ENCODE data around the gene FOXP1. TPM values are rescaled to one million over a fixed set of nuclear protein-coding genes. Genes with fewer than 3 reads are reported as not detected.

Gene FOXP1
- total RNA-seq, 1 experiment from 2014 or later, result 24.8 TPM

DNA sequence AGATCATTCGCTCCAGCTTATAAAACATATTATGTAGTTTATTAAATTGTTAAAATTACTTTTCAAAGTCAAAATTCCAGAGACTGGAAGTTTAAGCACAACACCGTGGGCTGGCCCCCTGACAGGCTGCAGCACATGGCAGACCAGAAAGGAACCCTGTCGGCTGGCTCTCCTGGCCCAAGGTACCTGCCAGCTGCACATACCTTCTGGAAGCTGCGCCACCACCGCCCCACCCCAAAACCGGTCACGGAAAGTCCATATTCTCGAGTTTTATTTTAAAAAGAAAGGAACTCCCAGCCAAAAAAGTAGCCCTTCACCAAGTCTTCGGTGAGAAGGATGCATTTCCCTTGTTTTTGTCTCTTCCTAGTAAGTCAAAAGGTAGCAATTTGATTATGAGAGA lies 94.6 kb downstream of the FOXP1 start:
- Histone ChIP-seq H3K4me1 (no peaks in the 10 kb centered on the region), H3K9me3 (replicated peaks) (no peaks in the 10 kb centered on the region), H3K36me3 (no peaks in the 10 kb centered on the region), H3K27ac (no peak overlapping the region), H3K4me3 (no peak overlapping the region), H3K27me3 (no peaks in the 10 kb centered on the region)
- no peak for DNase-seq

DNA sequence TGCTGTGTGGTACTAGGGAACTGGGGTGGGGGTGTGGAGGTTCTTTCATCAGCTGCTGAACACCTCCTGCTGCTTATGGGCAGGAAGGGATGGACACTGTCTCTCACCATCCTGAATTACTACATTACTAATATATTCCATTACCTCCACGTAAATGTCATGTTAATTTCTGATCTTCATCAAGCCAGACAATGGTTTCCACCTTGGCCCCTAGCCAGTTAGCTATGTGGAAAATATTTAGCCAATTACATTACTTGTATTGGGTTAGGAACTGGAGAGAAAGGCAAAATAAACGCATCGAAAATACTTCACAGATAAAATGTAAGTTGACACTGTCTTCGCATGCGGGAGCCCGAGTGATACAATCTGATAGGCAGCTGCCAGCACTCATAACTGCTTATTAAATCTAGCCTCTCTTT lies 95.1 kb downstream of the FOXP1 start:
- Histone ChIP-seq H3K4me3 (no peak overlapping the region), H3K9me3 (replicated peaks) (no peaks in the 10 kb centered on the region), H3K27me3 (no peaks in the 10 kb centered on the region), H3K27ac (no peak overlapping the region), H3K36me3 (no peaks in the 10 kb centered on the region), H3K4me1 (no peaks in the 10 kb centered on the region)
- no peak for DNase-seq

DNA sequence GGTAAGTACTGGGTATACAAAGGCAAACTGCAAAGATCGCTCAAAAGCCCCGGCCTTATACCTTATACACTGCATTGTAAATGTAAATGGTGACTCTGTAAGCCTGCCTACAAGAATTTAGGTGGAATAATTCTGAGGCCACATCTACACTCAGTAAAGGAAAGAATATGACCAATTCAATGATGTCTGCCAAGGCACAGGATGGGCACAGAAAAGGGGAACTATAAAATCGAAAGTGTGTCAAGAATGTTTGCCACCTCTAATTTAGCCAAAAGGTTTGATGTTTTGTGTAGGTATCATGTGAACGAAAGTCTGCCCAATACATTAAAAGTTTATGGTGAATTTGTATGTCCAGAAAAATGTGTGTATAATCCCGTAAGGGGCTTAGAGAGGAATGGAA lies 96.1 kb downstream of the FOXP1 start:
- H3K27ac ChIP-seq, result no peak overlapping the region
- no peaks in the 10 kb centered on the region for H3K27me3 ChIP-seq
- no peaks in the 10 kb centered on the region for H3K4me1 ChIP-seq
- no peak overlapping the region for H3K4me3 ChIP-seq
- no peak for DNase-seq
- no peaks in the 10 kb centered on the region for H3K36me3 ChIP-seq
- no peaks in the 10 kb centered on the region for H3K9me3 ChIP-seq (replicated peaks)

DNA sequence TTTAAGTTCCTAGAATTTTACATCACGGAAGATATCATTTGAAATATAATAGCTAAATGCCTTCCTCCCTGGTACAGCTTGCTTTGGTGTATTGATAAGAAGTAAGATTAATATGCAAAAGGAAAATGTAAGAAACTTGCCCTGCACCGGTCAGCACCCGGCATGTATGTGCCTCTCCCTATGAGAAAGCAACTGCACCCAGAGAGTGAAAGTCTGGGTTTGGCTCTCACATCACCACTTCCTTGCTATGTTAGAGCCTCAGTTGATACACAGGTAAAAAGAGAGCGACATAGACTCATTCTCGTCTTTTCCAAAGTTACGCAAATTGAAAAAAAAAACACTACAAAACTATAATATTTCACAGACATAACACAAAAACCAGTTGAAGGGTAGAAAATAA lies 96.7 kb downstream of the FOXP1 start:
- Histone ChIP-seq H3K36me3 (no peaks in the 10 kb centered on the region), H3K27ac (no peak overlapping the region), H3K9me3 (replicated peaks) (no peaks in the 10 kb centered on the region)

DNA sequence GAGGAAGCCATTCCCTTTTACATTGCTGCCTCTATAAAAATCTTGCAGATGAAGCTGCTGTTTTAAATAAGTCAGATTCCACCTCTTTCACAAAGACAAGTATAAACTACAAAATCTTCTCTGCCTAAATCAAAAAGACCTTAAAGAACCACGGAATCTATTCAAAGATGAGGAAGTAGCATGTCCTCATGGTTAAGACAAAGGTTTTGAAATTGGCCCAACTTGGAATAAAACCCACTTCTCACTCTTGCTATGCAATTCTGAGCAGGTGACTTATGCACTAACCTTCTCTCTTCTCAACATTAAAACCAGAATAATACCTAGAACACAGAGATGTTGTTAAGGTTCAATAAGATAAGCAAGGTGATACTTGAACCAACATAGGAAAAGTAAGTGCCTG lies 97.6 kb downstream of the FOXP1 start:
- no peaks in the 10 kb centered on the region for H3K4me1 ChIP-seq
- no peaks in the 10 kb centered on the region for H3K27me3 ChIP-seq
- H3K36me3 ChIP-seq, result no peaks in the 10 kb centered on the region
- DNase-seq, result no peak
- H3K4me3 ChIP-seq, result no peak overlapping the region
- H3K9me3 ChIP-seq (replicated peaks), result no peaks in the 10 kb centered on the region
- H3K27ac ChIP-seq, result no peak overlapping the region

More for the DNA sequence above, 96.7 kb downstream of the FOXP1 start:
- Histone ChIP-seq H3K27me3 (no peaks in the 10 kb centered on the region), H3K4me1 (no peaks in the 10 kb centered on the region), H3K4me3 (no peak overlapping the region)
- DNase-seq, result no peak

DNA sequence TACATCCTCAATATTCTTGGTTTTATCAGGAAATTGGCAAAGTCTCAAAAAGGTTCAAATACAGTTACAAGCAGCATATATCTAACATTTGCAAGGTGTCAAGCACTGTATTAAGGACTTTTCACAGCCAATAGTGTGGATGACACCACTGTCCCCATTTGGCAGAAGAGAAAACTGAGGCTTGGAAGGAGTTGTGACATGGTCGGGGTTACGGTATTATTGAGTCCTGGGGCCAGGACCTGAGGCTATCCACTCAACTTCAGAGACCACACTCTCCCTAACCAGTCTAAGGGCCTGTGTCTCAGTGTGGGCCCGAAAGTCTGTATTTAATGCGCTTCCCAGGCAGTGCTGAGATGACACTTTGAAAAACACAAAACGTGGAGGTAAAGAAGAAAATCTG lies 99.1 kb downstream of the FOXP1 start:
- H3K36me3 ChIP-seq, result no peaks in the 10 kb centered on the region
- H3K4me1 ChIP-seq, result no peaks in the 10 kb centered on the region
- H3K27me3 ChIP-seq, result no peaks in the 10 kb centered on the region
- H3K27ac ChIP-seq, result no peak overlapping the region
- no peaks in the 10 kb centered on the region for H3K9me3 ChIP-seq (replicated peaks)
- no peak overlapping the region for H3K4me3 ChIP-seq
- no peak for DNase-seq

DNA sequence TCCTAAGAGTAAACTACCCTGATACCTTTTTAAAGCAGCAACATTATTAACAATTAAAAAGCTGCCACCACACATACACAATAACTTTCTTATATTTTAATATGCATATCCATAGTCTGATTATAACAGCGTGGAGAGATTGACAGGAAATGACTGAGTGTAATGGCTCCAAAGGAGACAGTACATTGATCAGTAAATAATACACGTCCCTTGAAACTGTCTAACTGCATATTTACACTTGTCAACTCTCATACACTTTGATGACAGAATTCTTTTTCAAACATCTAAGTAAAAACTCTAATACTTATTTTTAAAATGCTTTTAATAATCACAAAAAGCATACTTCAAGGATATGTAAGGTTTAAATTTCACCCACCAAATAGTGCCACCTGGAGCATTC lies 99.5 kb downstream of the FOXP1 start:
- Histone ChIP-seq H3K4me1 (no peaks in the 10 kb centered on the region), H3K9me3 (replicated peaks) (no peaks in the 10 kb centered on the region), H3K27ac (no peak overlapping the region), H3K4me3 (no peak overlapping the region), H3K36me3 (no peaks in the 10 kb centered on the region), H3K27me3 (no peaks in the 10 kb centered on the region)
- no peak for DNase-seq

DNA sequence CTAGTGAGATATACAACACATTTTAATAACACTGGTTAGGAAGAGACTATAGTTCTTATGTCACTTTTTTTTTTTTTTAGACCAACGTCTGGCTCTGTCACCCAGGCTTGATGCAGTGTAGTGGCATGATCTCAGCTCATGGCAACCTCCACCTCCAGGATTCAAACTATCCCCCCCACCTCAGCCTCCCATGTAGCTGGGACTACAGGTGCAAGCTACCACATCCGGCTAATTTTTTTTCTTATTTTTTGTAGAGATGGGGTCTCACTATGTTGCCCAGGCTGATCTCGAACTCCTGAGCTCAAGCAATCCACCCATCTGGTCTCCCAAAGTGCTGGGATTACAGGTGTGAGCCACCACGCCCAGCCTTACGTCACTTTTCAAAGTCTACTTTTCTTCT lies 100.8 kb downstream of the FOXP1 start:
- H3K4me3 ChIP-seq, result no peak overlapping the region
- H3K27me3 ChIP-seq, result no peaks in the 10 kb centered on the region
- no peaks in the 10 kb centered on the region for H3K4me1 ChIP-seq
- no peak overlapping the region for H3K27ac ChIP-seq
- no peaks in the 10 kb centered on the region for H3K9me3 ChIP-seq (replicated peaks)
- no peak for DNase-seq
- H3K36me3 ChIP-seq, result no peaks in the 10 kb centered on the region

DNA sequence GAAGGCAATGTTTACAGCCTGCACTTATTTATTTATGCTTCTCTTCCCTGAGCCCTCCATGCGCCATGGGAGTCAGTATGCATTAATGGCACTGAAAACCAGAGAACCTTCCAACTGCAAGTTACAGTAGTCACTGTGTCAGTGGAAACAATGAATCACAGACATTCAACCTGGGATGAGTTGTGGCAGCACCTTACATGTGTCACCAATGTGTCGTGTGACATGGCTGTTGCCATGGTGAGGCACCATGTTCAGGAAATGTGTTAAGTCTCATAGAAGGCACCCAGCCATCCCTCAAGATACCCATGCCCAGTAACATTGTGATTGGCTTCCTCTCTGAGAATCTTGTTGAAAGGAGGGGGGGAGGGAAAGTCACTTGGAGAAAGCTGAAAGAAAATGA lies 105.0 kb downstream of the FOXP1 start:
- DNase-seq, result no peak
- Histone ChIP-seq H3K27me3 (no peaks in the 10 kb centered on the region), H3K4me3 (no peak overlapping the region), H3K36me3 (no peaks in the 10 kb centered on the region), H3K9me3 (replicated peaks) (no peaks in the 10 kb centered on the region), H3K27ac (no peak overlapping the region), H3K4me1 (no peaks in the 10 kb centered on the region)

DNA sequence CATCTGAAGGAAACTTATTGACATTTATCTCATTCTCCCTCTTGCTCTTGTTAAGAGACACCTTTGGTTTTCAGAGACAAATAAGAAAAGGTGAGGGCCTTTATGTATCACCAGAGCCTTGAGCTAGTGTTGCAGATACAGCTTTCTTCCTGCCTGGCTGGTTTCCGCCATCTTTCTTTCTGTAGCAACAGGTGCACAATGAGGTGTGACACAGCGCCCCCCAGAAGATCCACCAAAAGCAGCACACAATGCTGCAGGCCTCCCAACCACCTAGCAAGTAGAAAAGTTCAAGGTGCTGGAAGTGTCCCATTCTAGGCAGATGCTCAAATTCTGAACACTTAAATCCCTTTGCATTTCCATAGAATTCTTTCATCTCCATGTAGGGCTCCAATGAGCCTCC lies 106.6 kb downstream of the FOXP1 start:
- no peaks in the 10 kb centered on the region for H3K27me3 ChIP-seq
- H3K4me1 ChIP-seq, result no peaks in the 10 kb centered on the region
- no peaks in the 10 kb centered on the region for H3K9me3 ChIP-seq (replicated peaks)
- H3K27ac ChIP-seq, result no peak overlapping the region
- no peaks in the 10 kb centered on the region for H3K36me3 ChIP-seq
- DNase-seq, result no peak
- H3K4me3 ChIP-seq, result no peak overlapping the region

DNA sequence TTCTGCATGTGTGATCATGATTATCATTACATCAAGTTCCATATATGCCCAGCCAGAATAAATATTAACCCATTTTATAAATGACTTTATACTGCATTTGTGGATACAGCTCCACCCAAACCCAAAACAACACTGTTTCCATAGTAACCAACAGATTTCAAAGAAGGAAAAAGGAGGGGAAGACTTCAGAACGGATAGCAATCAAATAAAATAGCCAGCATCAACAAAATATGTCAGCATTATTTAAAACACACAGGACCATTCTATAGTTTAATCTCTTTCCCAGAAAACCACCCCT lies 114.4 kb downstream of the FOXP1 start:
- H3K27ac ChIP-seq, result no peak overlapping the region
- no peaks in the 10 kb centered on the region for H3K9me3 ChIP-seq (replicated peaks)
- H3K27me3 ChIP-seq, result no peaks in the 10 kb centered on the region
- DNase-seq, result no peak
- H3K4me1 ChIP-seq, result no peaks in the 10 kb centered on the region
- H3K4me3 ChIP-seq, result no peak overlapping the region
- no peaks in the 10 kb centered on the region for H3K36me3 ChIP-seq

DNA sequence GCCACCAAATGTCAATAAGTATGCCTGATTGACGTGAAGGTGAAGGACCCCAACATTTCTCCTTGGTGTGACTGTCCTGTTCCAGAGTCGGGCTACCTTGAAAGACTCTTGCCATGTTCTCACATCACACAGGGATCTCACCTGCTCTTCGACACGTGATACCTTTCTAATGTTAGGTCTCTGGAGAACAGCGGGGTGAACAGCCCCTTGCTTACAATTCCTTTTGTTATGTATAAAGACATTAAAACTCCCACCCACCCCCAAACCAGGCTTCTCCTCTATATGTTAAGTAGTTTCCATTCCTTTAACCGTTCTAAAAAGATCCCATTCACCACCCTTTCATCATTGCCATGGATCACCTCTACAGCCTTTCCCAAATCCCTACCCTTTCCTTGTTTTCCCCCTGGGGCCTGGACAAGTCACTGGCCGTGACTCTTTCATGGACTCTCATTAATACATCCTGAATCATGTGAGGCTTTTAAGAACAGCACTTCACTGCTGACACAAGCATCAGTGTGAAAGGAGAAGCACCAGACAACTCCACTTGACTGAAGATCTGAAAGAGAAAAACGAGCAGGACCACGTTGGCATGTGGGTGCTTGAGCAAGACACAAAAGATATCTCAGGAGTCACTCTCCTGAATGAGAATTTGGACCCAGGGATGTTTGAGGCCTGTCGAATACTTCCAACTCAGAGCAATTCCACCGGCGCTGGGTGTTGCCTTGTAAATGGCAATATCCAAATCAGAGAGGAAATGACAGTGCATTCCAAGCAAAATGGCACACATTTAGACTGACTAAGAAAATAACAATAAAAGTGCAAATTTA lies 115.0 kb downstream of the FOXP1 start:
- no peaks in the 10 kb centered on the region for H3K36me3 ChIP-seq
- no peaks in the 10 kb centered on the region for H3K9me3 ChIP-seq (replicated peaks)
- no peak for DNase-seq
- no peak overlapping the region for H3K27ac ChIP-seq
- no peaks in the 10 kb centered on the region for H3K27me3 ChIP-seq
- no peaks in the 10 kb centered on the region for H3K4me1 ChIP-seq
- no peak overlapping the region for H3K4me3 ChIP-seq

DNA sequence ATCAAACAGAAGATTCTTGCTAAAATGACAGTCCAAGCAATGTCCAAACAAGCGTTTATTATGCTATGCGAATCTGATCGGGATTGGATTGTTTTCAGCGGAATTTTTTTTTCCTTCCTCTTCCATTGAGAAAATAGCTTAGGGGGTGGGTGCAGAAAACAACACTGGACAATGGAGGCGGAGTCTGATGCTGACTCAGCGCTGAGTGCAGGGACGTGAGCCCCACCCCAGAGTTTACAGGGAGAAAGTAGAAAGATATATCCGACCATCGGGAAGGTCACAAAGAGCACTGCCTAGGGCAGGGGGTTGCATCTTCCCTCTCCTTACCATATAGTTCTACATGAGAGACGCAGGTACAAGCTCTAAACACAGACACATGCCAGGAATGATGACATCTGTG lies 117.0 kb downstream of the FOXP1 start:
- no peak for DNase-seq
- H3K4me1 ChIP-seq, result no peaks in the 10 kb centered on the region
- no peaks in the 10 kb centered on the region for H3K27me3 ChIP-seq
- H3K9me3 ChIP-seq (replicated peaks), result no peaks in the 10 kb centered on the region
- H3K27ac ChIP-seq, result no peak overlapping the region
- no peak overlapping the region for H3K4me3 ChIP-seq
- no peaks in the 10 kb centered on the region for H3K36me3 ChIP-seq

DNA sequence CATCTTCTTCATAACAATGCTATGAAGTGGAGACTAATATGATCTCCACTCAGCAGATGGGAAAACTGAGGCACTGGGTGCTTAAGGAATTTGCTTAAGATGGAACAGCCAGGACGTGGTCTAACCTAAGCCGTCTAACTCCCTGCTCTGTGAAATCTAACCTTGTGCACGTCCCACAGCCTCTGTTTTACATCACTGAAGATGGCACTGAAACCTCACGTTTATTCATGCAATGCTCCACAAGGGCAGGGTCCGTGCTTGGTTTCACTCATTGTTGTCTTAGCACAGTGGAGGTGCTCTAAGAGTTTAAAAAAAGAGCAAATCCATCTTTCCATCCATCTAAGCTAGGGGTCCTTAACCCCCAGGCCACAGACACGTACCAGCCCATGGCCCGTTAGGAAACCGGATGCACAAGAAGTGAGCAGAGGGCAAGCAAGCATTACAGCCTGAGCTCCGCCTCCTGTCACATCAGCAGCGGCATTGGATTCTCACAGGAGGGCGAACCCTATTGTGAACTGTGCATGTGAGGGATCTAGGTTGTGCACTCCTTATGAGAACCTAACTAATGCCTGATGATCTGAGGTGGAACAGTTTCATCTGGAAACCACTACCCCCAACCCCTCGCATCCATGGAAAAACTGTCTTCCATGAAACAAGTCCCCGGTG lies 118.0 kb downstream of the FOXP1 start:
- no peak for DNase-seq
- no peaks in the 10 kb centered on the region for H3K9me3 ChIP-seq (replicated peaks)
- H3K36me3 ChIP-seq, result no peaks in the 10 kb centered on the region
- no peak overlapping the region for H3K4me3 ChIP-seq
- no peak overlapping the region for H3K27ac ChIP-seq
- no peaks in the 10 kb centered on the region for H3K27me3 ChIP-seq
- H3K4me1 ChIP-seq, result no peaks in the 10 kb centered on the region

DNA sequence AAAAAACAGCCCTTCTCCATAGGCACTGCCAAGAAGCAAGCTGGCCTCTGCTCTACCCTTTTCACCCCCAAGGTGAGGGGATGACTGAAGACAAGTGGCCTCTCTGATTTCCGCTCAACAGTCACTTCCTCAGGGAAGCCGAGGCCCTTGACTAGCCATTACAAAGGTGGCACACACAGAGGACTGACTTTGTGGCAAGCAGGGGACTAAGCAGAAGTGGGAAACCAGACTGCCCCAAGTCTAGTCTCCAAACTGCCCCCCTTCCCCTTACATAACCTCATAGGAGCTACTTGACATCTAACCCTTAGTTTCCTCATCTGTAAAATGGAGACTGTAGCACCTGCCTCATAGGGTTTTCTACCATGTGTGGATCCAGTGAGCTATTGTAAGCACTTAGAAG lies 118.9 kb downstream of the FOXP1 start:
- no peak overlapping the region for H3K4me3 ChIP-seq
- no peaks in the 10 kb centered on the region for H3K36me3 ChIP-seq
- H3K27me3 ChIP-seq, result no peaks in the 10 kb centered on the region
- no peaks in the 10 kb centered on the region for H3K9me3 ChIP-seq (replicated peaks)
- H3K4me1 ChIP-seq, result no peaks in the 10 kb centered on the region
- no peak for DNase-seq
- no peak overlapping the region for H3K27ac ChIP-seq

DNA sequence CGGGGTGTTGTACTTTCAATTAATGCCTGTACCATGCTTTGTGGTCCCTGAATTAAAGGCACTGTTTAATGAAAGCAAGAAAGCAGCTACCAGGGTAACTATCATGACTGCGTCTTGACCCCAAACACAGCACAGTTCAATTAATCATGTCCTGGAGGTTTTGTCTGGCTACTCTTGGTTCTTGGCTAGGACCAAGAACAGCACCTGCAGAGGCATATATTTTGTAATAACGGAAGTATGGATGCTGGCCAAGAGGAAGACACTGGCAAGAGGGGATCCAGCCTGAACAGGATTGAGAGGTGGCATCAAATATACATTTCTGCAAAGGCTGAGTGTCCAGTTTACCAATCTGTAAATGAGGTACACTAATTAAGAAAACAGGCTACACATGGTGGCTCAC lies 119.9 kb downstream of the FOXP1 start:
- H3K27ac ChIP-seq, result no peak overlapping the region
- DNase-seq, result no peak
- no peaks in the 10 kb centered on the region for H3K9me3 ChIP-seq (replicated peaks)
- H3K27me3 ChIP-seq, result no peaks in the 10 kb centered on the region
- H3K4me1 ChIP-seq, result no peaks in the 10 kb centered on the region
- H3K36me3 ChIP-seq, result no peaks in the 10 kb centered on the region
- no peak overlapping the region for H3K4me3 ChIP-seq
